ENCODE results near the gene KIR3DL1.
"Not testable (repeated sequence)": the region's sequence is repeated elsewhere in the genome, so short reads cannot be mapped to it uniquely, and the experiment has no call there.

DNA sequence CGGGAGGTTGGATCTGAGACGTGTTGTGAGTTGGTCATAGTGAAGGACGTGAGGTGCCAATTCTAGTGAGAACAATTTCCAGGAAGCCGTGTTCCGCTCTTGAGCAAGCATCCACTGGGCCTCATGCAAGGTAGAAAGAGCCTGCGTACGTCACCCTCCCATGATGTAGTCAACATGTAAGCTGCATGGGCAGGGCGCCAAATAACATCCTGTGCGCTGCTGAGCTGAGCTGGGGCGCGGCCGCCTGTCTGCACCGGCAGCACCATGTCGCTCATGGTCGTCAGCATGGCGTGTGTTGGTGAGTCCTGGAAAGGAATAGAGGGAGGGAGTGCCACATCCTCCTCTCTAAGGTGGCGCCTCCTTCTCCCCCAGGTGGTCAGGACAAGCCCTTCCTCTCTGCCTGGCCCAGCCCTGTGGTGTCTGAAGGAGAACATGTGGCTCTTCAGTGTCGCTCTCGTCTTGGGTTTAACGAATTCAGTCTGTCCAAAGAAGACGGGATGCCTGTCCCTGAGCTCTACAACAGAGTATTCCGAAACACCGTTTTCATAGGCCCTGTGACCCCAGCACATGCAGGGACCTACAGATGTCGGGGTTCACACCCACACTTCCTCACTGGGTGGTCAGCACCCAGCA lies 30.1 kb upstream of the KIR3DL1 start:
- TF ChIP-seq, protein P1, sequence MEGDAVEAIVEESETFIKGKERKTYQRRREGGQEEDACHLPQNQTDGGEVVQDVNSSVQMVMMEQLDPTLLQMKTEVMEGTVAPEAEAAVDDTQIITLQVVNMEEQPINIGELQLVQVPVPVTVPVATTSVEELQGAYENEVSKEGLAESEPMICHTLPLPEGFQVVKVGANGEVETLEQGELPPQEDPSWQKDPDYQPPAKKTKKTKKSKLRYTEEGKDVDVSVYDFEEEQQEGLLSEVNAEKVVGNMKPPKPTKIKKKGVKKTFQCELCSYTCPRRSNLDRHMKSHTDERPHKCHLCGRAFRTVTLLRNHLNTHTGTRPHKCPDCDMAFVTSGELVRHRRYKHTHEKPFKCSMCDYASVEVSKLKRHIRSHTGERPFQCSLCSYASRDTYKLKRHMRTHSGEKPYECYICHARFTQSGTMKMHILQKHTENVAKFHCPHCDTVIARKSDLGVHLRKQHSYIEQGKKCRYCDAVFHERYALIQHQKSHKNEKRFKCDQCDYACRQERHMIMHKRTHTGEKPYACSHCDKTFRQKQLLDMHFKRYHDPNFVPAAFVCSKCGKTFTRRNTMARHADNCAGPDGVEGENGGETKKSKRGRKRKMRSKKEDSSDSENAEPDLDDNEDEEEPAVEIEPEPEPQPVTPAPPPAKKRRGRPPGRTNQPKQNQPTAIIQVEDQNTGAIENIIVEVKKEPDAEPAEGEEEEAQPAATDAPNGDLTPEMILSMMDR (IDR thresholded peaks at IDR 0.05): not testable (repeated sequence)
- not testable (repeated sequence) for TF ChIP-seq POLR2A (IDR thresholded peaks at IDR 0.05)
